GM23338 (cell line): ENCODE data around the gene LCLAT1. TPM values are rescaled to one million over a fixed set of nuclear protein-coding genes. Genes with fewer than 3 reads are reported as not detected.
A peak's percentile ranks its signal among the peaks of the same experiment; 100 is the strongest.

Experiments
- ATAC-seq: fragments of 200-7000 bp; cut with Tn5 transposase; 3 replicates; pipeline ENCODE4 v1.9.1; 2020
- DNase-seq: peaks from one replicate; pipeline ENCODE4 v3.0.0-alpha.2; 2015; ENCODE audit warnings: low spot score
- H2AFZ ChIP-seq: fragments of 200-600 bp; sonication (generic); 2 replicates; pipeline ENCODE4 v1.8.0; 2016; ENCODE audit warnings: antibody characterized with exemption, mild to moderate bottlenecking, moderate library complexity
- H3F3A ChIP-seq: fragments of 200-600 bp; sonication (generic); replicated peaks from 2 replicates; pipeline ENCODE4 v1.8.0; 2017; ENCODE audit warnings: antibody characterized with exemption, mixed run types, low read depth
- H3K27ac ChIP-seq: fragments of 200-600 bp; sonication (generic); 2 replicates; pipeline ENCODE4 v1.6.1; 2016; ENCODE audit warnings: low read depth
- H3K27me3 ChIP-seq: fragments of 200-600 bp; sonication (generic); 2 replicates; pipeline ENCODE4 v1.8.0; 2016; ENCODE audit warnings: mild to moderate bottlenecking, mixed run types, moderate library complexity; ENCODE audit not compliant: insufficient read depth
- H3K36me3 ChIP-seq: fragments of 200-600 bp; sonication (generic); 2 replicates; pipeline ENCODE4 v1.8.0; 2016; ENCODE audit warnings: mild to moderate bottlenecking; ENCODE audit not compliant: insufficient read depth
- H3K4me1 ChIP-seq: fragments of 200-600 bp; sonication (generic); 2 replicates; pipeline ENCODE4 v1.8.0; 2016; ENCODE audit warnings: mild to moderate bottlenecking, moderate library complexity; ENCODE audit not compliant: insufficient read depth
- H3K4me2 ChIP-seq: fragments of 200-600 bp; sonication (generic); 2 replicates; pipeline ENCODE4 v1.7.1; 2017; ENCODE audit warnings: mixed run types
- H3K4me3 ChIP-seq: fragments of 200-600 bp; sonication (generic); 2 replicates; pipeline ENCODE4 v1.6.1; 2016; ENCODE audit warnings: mixed run types
- H3K79me2 ChIP-seq: fragments of 200-600 bp; sonication (generic); replicated peaks from 2 replicates; pipeline ENCODE4 v1.8.0; 2017; ENCODE audit warnings: mild to moderate bottlenecking; ENCODE audit not compliant: insufficient read depth
- H3K9me2 ChIP-seq: fragments of 200-600 bp; sonication (generic); 2 replicates; pipeline ENCODE4 v1.8.0; 2017; ENCODE audit not compliant: insufficient read depth
- H4K20me1 ChIP-seq: fragments of 200-600 bp; sonication (generic); replicated peaks from 2 replicates; pipeline ENCODE4 v1.8.0; 2017; ENCODE audit warnings: mild to moderate bottlenecking; ENCODE audit not compliant: insufficient read depth
- H3K27ac Mint-ChIP-seq: 2 replicates; pipeline ENCODE4 v1.8.0; 2020; ENCODE audit warnings: inconsistent platforms, mild to moderate bottlenecking, moderate library complexity, mixed read lengths
- H3K27me3 Mint-ChIP-seq: 3 replicates; pipeline ENCODE4 v1.8.0; 2022; ENCODE audit warnings: low read depth, mild to moderate bottlenecking, moderate library complexity, mixed read lengths, inconsistent platforms; ENCODE audit not compliant: insufficient read depth, poor library complexity
- H3K36me3 Mint-ChIP-seq: 3 replicates; pipeline ENCODE4 v1.8.0; 2021; ENCODE audit warnings: low read depth, mild to moderate bottlenecking, inconsistent platforms, moderate library complexity, mixed read lengths
- H3K4me1 Mint-ChIP-seq: 3 replicates; pipeline ENCODE4 v1.8.0; 2020; ENCODE audit warnings: mild to moderate bottlenecking, inconsistent platforms, mixed read lengths
- H3K4me3 Mint-ChIP-seq: 3 replicates; pipeline ENCODE4 v1.8.0; 2021; ENCODE audit warnings: moderate library complexity, mild to moderate bottlenecking, inconsistent platforms, mixed read lengths
- H3K9me3 Mint-ChIP-seq: 3 replicates; pipeline ENCODE4 v1.8.0; 2020; ENCODE audit warnings: moderate library complexity, mild to moderate bottlenecking, inconsistent platforms, mixed read lengths
- CREB1 ChIP-seq: fragments of 250-450 bp; sonication (Bioruptor Pico); IDR thresholded peaks from 2 replicates; pipeline ENCODE4 v1.5.0; 2020; ENCODE audit warnings: low read depth, mild to moderate bottlenecking, moderate library complexity
- EZH2 ChIP-seq: fragments of 200-600 bp; sonication (generic); IDR thresholded peaks from one replicate; pipeline ENCODE4 v1.8.0; 2017; ENCODE audit warnings: antibody characterized with exemption, mild to moderate bottlenecking, low read depth; ENCODE audit not compliant: unreplicated experiment
- EZH2phosphoT487 ChIP-seq: fragments of 200-600 bp; sonication (generic); IDR thresholded peaks from one replicate; pipeline ENCODE4 v1.8.1; 2018; ENCODE audit warnings: antibody characterized with exemption; ENCODE audit not compliant: unreplicated experiment
- JUNB ChIP-seq: IDR thresholded peaks from one replicate; pipeline ENCODE4 v1.6.1; 2016; ENCODE audit warnings: antibody characterized with exemption; ENCODE audit not compliant: unreplicated experiment
- NANOG ChIP-seq: IDR thresholded peaks from 2 replicates; pipeline ENCODE4 v1.6.1; 2016; ENCODE audit warnings: antibody characterized with exemption, borderline replicate concordance
- POLR2AphosphoS5 ChIP-seq: IDR thresholded peaks from 2 replicates; pipeline ENCODE4 v1.6.1; 2016; ENCODE audit warnings: antibody characterized with exemption, low read depth
- REST ChIP-seq: IDR thresholded peaks from one replicate; pipeline ENCODE4 v1.6.1; 2018; ENCODE audit warnings: antibody characterized with exemption; ENCODE audit not compliant: unreplicated experiment
- STAT1 ChIP-seq: IDR thresholded peaks from one replicate; pipeline ENCODE4 v1.6.1; 2016; ENCODE audit warnings: antibody characterized with exemption; ENCODE audit not compliant: unreplicated experiment
- ZNF114 ChIP-seq: fragments of 250-450 bp; sonication (Bioruptor Pico); IDR thresholded peaks from 2 replicates; pipeline ENCODE4 v1.5.0; 2020; ENCODE audit warnings: mild to moderate bottlenecking, moderate library complexity
- ZNF331 ChIP-seq: fragments of 250-450 bp; sonication (Bioruptor Pico); IDR thresholded peaks from 2 replicates; pipeline ENCODE4 v1.5.0; 2020; ENCODE audit warnings: low read depth, mild to moderate bottlenecking, moderate library complexity
- ZNF462 ChIP-seq: fragments of 250-450 bp; sonication (Bioruptor Pico); IDR thresholded peaks from 2 replicates; pipeline ENCODE4 v1.5.0; 2020; ENCODE audit warnings: mild to moderate bottlenecking, moderate library complexity
- polyA plus RNA-seq: library from polyadenylated mRNA; unstranded; fragments of >200 nt; fragmentation: Nextera tagmentation; extraction: Ambion mirVana; gene quantifications from 2 replicates; pipeline ENCODE4 v1.2.1, GENCODE V29; 2016
- total RNA-seq: library from RNA; depleted of rRNA; stranded (reverse); fragments of >200 nt; shearing (Covaris generic); gene quantifications from 2 replicates; pipeline ENCODE4 v1.2.3, GENCODE V29; 2014
- TF ChIP-seq, protein P1 (sequence below): IDR thresholded peaks from 2 replicates; pipeline ENCODE4 v1.6.1; 2016; ENCODE audit warnings: antibody characterized with exemption
- TF ChIP-seq, protein P2 (sequence below), 2 experiments: fragments of 200-600 bp in 1 of 2; sonication (generic) in 1 of 2; conservative IDR thresholded peaks; 2 replicates each; pipeline versions ENCODE4 v1.5.1 to v1.6.1; 2016 to 2017; ENCODE audit warnings: antibody characterized with exemption in 2 of 2, low read depth in 2 of 2, mild to moderate bottlenecking in 2 of 2, moderate library complexity in 1 of 2

Gene LCLAT1
- total and polyA plus RNA-seq, 2 experiments from 2014 or later, result 11.5 to 30.1 TPM

GRCh38 chr2:30627151-30627550, 180.1 kb downstream of the LCLAT1 start:
- no peak overlapping the region for H2AFZ ChIP-seq
- H3F3A ChIP-seq, result no peaks in the 10 kb centered on the region
- TF ChIP-seq ZNF462 (CRISPR knock-in tag) (no peak), STAT1 (no peak), ZNF331 (CRISPR knock-in tag) (no peak), EZH2 (no peak), POLR2AphosphoS5 (no peak), NANOG (no peak), REST (no peak), CREB1 (CRISPR knock-in tag) (no peak), JUNB (no peak), EZH2phosphoT487 (no peak), ZNF114 (CRISPR knock-in tag) (no peak)
- TF ChIP-seq, protein P1, sequence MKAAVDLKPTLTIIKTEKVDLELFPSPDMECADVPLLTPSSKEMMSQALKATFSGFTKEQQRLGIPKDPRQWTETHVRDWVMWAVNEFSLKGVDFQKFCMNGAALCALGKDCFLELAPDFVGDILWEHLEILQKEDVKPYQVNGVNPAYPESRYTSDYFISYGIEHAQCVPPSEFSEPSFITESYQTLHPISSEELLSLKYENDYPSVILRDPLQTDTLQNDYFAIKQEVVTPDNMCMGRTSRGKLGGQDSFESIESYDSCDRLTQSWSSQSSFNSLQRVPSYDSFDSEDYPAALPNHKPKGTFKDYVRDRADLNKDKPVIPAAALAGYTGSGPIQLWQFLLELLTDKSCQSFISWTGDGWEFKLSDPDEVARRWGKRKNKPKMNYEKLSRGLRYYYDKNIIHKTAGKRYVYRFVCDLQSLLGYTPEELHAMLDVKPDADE, result no peak
- TF ChIP-seq, protein P2, sequence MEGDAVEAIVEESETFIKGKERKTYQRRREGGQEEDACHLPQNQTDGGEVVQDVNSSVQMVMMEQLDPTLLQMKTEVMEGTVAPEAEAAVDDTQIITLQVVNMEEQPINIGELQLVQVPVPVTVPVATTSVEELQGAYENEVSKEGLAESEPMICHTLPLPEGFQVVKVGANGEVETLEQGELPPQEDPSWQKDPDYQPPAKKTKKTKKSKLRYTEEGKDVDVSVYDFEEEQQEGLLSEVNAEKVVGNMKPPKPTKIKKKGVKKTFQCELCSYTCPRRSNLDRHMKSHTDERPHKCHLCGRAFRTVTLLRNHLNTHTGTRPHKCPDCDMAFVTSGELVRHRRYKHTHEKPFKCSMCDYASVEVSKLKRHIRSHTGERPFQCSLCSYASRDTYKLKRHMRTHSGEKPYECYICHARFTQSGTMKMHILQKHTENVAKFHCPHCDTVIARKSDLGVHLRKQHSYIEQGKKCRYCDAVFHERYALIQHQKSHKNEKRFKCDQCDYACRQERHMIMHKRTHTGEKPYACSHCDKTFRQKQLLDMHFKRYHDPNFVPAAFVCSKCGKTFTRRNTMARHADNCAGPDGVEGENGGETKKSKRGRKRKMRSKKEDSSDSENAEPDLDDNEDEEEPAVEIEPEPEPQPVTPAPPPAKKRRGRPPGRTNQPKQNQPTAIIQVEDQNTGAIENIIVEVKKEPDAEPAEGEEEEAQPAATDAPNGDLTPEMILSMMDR (conservative IDR thresholded peaks at IDR 0.05; ENCODE audit: low read depth in 2 of 2), result no peak
- Mint-ChIP-seq H3K4me1 (peaks cover 14% of the 10 kb centered on the region), H3K4me3 (no peak overlapping the region), H3K27ac (peak overlapping the region; percentile 79), H3K36me3 (peaks cover 6% of the 10 kb centered on the region; the same call in 2 of the 3 replicates), H3K9me3 (no peaks in the 10 kb centered on the region), H3K27me3 (no peaks in the 10 kb centered on the region)
- no peaks in the 10 kb centered on the region for H3K9me2 ChIP-seq
- H3K27me3 ChIP-seq, result no peaks in the 10 kb centered on the region
- no peaks in the 10 kb centered on the region for H4K20me1 ChIP-seq
- ATAC-seq (peak; percentile 79), DNase-seq (peak; percentile 52)
- H3K4me3 ChIP-seq, result no peak overlapping the region
- peak overlapping the region; percentile 30; the same call in 1 of the 2 replicates for H3K4me2 ChIP-seq
- peaks cover 16% of the 10 kb centered on the region for H3K4me1 ChIP-seq
- H3K79me2 ChIP-seq, result no peaks in the 10 kb centered on the region
- 0 out of 2 replicates have a peak overlapping the region, but pooled peaks have one; percentile 17 for H3K27ac ChIP-seq
- H3K36me3 ChIP-seq, result no peaks in the 10 kb centered on the region
